H54 (cell line): ENCODE measurements around the gene C16orf92.

ENCODE experiments used
- DNase-seq: peaks from one replicate; pipeline ENCODE4 v3.0.0; 2011; ENCODE audit warnings: low spot score, mixed read lengths; ENCODE audit not compliant: insufficient read length
- FAIRE-seq: peaks from 3 replicates; lab custom pipeline; 2011; peaks lifted over from hg19 to GRCh38; lab: Jason Lieb, UNC
- POLR2A ChIP-seq: IDR thresholded peaks from 2 replicates; pipeline ENCODE4 v1.6.1; 2011; ENCODE audit warnings: low read depth, mild to moderate bottlenecking, low read length

C16orf92 gene

GRCh38 chr16:29984137-29984763, 38.7 kb upstream of the C16orf92 start:
- TF ChIP-seq POLR2A, result no peak
- DNase-seq (no peak), FAIRE-seq (no peak)

- DNase-seq, result no peak
- no peak for TF ChIP-seq POLR2A
- FAIRE-seq, result no peak
Measured at GRCh38 chr16:29984764-29985147, 38.2 kb upstream of the C16orf92 start.

GRCh38 chr16:29985271-29985811, 37.7 kb upstream of the C16orf92 start:
- FAIRE-seq, result no peak
- TF ChIP-seq POLR2A, result no peak

GRCh38 chr16:29986231-29986630, 36.8 kb upstream of the C16orf92 start:
- TF ChIP-seq POLR2A, result no peak
- DNase-seq (no peak), FAIRE-seq (no peak)

More at GRCh38 chr16:29985271-29985811, 37.7 kb upstream of the C16orf92 start:
- no peak for DNase-seq

DNA sequence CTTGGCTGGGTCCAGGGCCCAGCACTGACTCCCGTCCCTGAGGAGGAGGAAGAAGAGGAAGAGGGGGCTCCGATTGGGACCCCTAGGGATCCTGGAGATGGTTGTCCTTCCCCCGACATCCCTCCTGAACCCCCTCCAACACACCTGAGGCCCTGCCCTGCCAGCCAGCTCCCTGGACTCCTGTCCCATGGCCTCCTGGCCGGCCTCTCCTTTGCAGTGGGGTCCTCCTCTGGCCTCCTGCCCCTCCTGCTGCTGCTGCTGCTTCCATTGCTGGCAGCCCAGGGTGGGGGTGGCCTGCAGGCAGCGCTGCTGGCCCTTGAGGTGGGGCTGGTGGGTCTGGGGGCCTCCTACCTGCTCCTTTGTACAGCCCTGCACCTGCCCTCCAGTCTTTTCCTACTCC, 36.1 kb upstream of the C16orf92 start:
- FAIRE-seq, result no peak
- no peak for TF ChIP-seq POLR2A
- no peak for DNase-seq

GRCh38 chr16:29987371-29988085, 35.5 kb upstream of the C16orf92 start:
- DNase-seq (no peak), FAIRE-seq (no peak)
- no peak for TF ChIP-seq POLR2A

DNA sequence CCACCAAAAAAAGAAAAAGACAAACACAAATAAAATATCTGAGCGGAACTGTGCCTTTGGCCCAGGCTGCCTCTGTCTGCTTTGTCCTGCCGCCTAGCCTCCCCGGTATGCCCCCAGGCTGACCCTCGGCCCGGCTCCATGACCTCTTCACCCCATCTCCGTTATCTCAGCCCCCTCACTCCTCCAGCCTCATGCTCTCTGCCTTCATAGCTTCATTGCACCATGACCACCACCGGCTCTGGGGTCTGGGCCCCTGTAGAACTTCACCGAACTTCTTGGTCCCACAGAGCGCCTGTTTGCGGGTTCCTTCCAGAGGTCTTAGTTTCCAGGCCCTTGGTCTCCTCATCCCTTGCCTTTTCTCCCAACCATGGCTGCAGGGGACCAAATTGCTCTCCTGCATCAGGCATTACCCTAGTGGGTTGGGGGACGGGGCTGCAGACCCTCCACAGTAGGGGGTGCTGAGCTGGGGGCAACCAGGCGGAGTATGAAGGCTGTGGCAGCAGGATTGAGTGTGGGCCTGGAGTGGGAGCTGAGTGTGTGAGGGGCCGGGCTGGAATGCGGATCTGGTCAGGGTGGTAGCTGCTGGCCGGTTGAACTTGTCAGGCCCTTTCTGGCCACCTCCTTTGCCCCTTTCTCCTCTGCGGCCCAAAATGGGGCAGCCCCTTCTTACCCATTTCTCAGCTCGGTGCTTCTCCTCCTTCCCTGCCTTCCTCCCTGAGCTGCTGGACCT, 34.5 kb upstream of the C16orf92 start:
- no peak for DNase-seq
- TF ChIP-seq POLR2A, result no peak
- no peak for FAIRE-seq

GRCh38 chr16:29989111-29989858, 33.7 kb upstream of the C16orf92 start:
- TF ChIP-seq POLR2A, result no peak
- FAIRE-seq, result no peak

GRCh38 chr16:29990034-29990433, 33.0 kb upstream of the C16orf92 start:
- TF ChIP-seq POLR2A, result no peak
- FAIRE-seq (no peak), DNase-seq (no peak)

More at GRCh38 chr16:29989111-29989858, 33.7 kb upstream of the C16orf92 start:
- no peak for DNase-seq

DNA sequence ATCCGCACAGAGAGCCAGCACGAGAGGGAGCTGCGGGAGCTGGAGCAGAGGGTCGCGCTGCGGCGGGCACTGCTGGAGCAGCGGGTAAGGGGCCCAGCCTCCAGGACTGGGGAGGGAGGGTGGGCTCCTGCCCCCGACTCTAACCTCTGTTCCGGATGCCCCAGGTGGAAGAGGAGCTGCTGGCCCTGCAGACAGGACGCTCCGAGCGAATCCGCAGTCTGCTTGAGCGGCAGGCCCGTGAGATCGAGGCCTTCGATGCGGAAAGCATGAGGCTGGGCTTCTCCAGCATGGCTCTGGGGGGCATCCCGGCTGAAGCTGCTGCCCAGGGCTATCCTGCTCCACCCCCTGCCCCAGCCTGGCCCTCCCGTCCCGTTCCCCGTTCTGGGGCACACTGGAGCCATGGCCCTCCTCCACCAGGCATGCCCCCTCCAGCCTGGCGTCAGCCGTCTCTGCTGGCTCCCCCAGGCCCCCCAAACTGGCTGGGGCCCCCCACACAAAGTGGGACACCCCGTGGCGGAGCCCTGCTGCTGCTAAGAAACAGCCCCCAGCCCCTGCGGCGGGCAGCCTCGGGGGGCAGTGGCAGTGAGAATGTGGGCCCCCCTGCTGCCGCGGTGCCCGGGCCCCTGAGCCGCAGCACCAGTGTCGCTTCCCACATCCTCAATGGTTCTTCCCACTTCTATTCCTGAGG, 32.0 kb upstream of the C16orf92 start:
- TF ChIP-seq POLR2A, result no peak
- FAIRE-seq (no peak), DNase-seq (no peak)

GRCh38 chr16:29991571-29991904, 31.5 kb upstream of the C16orf92 start:
- DNase-seq (no peak), FAIRE-seq (no peak)
- TF ChIP-seq POLR2A, result no peak

- no peak for TF ChIP-seq POLR2A
- no peak for DNase-seq
- no peak for FAIRE-seq
Measured at GRCh38 chr16:29992344-29992967, 30.5 kb upstream of the C16orf92 start.
